ENCODE results near the gene EFHC1. TPM values are rescaled to one million over a fixed set of nuclear protein-coding genes. Genes with fewer than 3 reads are reported as not detected.
A peak's percentile ranks its signal among the peaks of the same experiment; 100 is the strongest.

The EFHC1 gene
- total and polyA plus RNA-seq, 2 of the 13 experiments (the other 11 are each of a cell fraction or from before 2014, with no cell fraction given) = 23.4 to 29.5 TPM

DNA sequence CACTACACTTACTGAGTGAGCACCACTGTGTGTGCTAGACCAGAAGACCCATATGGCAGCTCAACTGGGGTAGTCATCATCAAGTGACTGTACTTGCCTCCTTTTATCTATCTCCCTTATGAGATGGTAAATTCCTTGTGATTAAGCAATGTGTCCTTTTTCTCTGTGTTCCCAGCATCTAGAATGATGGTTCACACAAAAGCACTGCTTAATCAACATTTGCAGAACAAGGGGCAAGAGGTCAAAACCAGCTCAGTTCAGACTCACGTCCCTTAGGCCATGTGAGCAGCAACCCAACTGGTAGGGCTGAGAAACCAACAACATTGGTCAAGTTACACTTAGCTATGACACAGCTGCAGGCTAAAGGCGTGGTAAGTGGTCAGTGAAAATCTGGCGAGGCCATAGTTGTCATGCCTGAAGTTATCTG is 146.7 kb downstream of the EFHC1 start (continued):
- TF ChIP-seq, protein P1, sequence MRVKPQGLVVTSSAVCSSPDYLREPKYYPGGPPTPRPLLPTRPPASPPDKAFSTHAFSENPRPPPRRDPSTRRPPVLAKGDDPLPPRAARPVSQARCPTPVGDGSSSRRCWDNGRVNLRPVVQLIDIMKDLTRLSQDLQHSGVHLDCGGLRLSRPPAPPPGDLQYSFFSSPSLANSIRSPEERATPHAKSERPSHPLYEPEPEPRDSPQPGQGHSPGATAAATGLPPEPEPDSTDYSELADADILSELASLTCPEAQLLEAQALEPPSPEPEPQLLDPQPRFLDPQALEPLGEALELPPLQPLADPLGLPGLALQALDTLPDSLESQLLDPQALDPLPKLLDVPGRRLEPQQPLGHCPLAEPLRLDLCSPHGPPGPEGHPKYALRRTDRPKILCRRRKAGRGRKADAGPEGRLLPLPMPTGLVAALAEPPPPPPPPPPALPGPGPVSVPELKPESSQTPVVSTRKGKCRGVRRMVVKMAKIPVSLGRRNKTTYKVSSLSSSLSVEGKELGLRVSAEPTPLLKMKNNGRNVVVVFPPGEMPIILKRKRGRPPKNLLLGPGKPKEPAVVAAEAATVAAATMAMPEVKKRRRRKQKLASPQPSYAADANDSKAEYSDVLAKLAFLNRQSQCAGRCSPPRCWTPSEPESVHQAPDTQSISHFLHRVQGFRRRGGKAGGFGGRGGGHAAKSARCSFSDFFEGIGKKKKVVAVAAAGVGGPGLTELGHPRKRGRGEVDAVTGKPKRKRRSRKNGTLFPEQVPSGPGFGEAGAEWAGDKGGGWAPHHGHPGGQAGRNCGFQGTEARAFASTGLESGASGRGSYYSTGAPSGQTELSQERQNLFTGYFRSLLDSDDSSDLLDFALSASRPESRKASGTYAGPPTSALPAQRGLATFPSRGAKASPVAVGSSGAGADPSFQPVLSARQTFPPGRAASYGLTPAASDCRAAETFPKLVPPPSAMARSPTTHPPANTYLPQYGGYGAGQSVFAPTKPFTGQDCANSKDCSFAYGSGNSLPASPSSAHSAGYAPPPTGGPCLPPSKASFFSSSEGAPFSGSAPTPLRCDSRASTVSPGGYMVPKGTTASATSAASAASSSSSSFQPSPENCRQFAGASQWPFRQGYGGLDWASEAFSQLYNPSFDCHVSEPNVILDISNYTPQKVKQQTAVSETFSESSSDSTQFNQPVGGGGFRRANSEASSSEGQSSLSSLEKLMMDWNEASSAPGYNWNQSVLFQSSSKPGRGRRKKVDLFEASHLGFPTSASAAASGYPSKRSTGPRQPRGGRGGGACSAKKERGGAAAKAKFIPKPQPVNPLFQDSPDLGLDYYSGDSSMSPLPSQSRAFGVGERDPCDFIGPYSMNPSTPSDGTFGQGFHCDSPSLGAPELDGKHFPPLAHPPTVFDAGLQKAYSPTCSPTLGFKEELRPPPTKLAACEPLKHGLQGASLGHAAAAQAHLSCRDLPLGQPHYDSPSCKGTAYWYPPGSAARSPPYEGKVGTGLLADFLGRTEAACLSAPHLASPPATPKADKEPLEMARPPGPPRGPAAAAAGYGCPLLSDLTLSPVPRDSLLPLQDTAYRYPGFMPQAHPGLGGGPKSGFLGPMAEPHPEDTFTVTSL (CRISPR knock-in tag; IDR thresholded peaks at IDR 0.05; ENCODE audit: borderline replicate concordance) = no peak
- TF ChIP-seq POGZ (CRISPR knock-in tag; IDR thresholded peaks at IDR 0.05) (peak; percentile 38; the same call in 1 of the 2 replicates), ZNF251 (CRISPR knock-in tag; IDR thresholded peaks at IDR 0.05) (no peak), GPN1 (CRISPR knock-in tag; IDR thresholded peaks at IDR 0.05; ENCODE audit: borderline replicate concordance) (no peak), FOXJ3 (CRISPR knock-in tag; IDR thresholded peaks at IDR 0.05; ENCODE audit: borderline replicate concordance) (no peak), ZNF724P (CRISPR knock-in tag; IDR thresholded peaks at IDR 0.05; ENCODE audit: borderline replicate concordance) (no peak), SNAPC2 (CRISPR knock-in tag; IDR thresholded peaks at IDR 0.05) (no peak), SUZ12 (IDR thresholded peaks at IDR 0.05; ENCODE audit: low read depth, low read length) (no peak), FOSL1 (CRISPR knock-in tag; IDR thresholded peaks at IDR 0.05; ENCODE audit: borderline replicate concordance) (no peak), NR2F6 (IDR thresholded peaks at IDR 0.05) (peak; percentile 84), NR2F6 (CRISPR knock-in tag; IDR thresholded peaks at IDR 0.05) (peak; percentile 54; the same call in 1 of the 2 replicates)
- TF ChIP-seq, protein P2, sequence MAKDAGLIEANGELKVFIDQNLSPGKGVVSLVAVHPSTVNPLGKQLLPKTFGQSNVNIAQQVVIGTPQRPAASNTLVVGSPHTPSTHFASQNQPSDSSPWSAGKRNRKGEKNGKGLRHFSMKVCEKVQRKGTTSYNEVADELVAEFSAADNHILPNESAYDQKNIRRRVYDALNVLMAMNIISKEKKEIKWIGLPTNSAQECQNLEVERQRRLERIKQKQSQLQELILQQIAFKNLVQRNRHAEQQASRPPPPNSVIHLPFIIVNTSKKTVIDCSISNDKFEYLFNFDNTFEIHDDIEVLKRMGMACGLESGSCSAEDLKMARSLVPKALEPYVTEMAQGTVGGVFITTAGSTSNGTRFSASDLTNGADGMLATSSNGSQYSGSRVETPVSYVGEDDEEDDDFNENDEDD (CRISPR knock-in tag; IDR thresholded peaks at IDR 0.05; ENCODE audit: borderline replicate concordance) = no peak
- TF ChIP-seq, protein P3, sequence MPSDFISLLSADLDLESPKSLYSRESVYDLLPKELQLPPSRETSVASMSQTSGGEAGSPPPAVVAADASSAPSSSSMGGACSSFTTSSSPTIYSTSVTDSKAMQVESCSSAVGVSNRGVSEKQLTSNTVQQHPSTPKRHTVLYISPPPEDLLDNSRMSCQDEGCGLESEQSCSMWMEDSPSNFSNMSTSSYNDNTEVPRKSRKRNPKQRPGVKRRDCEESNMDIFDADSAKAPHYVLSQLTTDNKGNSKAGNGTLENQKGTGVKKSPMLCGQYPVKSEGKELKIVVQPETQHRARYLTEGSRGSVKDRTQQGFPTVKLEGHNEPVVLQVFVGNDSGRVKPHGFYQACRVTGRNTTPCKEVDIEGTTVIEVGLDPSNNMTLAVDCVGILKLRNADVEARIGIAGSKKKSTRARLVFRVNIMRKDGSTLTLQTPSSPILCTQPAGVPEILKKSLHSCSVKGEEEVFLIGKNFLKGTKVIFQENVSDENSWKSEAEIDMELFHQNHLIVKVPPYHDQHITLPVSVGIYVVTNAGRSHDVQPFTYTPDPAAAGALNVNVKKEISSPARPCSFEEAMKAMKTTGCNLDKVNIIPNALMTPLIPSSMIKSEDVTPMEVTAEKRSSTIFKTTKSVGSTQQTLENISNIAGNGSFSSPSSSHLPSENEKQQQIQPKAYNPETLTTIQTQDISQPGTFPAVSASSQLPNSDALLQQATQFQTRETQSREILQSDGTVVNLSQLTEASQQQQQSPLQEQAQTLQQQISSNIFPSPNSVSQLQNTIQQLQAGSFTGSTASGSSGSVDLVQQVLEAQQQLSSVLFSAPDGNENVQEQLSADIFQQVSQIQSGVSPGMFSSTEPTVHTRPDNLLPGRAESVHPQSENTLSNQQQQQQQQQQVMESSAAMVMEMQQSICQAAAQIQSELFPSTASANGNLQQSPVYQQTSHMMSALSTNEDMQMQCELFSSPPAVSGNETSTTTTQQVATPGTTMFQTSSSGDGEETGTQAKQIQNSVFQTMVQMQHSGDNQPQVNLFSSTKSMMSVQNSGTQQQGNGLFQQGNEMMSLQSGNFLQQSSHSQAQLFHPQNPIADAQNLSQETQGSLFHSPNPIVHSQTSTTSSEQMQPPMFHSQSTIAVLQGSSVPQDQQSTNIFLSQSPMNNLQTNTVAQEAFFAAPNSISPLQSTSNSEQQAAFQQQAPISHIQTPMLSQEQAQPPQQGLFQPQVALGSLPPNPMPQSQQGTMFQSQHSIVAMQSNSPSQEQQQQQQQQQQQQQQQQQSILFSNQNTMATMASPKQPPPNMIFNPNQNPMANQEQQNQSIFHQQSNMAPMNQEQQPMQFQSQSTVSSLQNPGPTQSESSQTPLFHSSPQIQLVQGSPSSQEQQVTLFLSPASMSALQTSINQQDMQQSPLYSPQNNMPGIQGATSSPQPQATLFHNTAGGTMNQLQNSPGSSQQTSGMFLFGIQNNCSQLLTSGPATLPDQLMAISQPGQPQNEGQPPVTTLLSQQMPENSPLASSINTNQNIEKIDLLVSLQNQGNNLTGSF (CRISPR knock-in tag; IDR thresholded peaks at IDR 0.05) = no peak
- TF ChIP-seq, protein P4, sequence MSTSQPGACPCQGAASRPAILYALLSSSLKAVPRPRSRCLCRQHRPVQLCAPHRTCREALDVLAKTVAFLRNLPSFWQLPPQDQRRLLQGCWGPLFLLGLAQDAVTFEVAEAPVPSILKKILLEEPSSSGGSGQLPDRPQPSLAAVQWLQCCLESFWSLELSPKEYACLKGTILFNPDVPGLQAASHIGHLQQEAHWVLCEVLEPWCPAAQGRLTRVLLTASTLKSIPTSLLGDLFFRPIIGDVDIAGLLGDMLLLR (CRISPR knock-in tag; IDR thresholded peaks at IDR 0.05) = no peak
- TF ChIP-seq, protein P5, sequence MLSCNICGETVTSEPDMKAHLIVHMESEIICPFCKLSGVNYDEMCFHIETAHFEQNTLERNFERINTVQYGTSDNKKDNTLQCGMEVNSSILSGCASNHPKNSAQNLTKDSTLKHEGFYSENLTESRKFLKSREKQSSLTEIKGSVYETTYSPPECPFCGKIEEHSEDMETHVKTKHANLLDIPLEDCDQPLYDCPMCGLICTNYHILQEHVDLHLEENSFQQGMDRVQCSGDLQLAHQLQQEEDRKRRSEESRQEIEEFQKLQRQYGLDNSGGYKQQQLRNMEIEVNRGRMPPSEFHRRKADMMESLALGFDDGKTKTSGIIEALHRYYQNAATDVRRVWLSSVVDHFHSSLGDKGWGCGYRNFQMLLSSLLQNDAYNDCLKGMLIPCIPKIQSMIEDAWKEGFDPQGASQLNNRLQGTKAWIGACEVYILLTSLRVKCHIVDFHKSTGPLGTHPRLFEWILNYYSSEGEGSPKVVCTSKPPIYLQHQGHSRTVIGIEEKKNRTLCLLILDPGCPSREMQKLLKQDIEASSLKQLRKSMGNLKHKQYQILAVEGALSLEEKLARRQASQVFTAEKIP (CRISPR knock-in tag; IDR thresholded peaks at IDR 0.05; ENCODE audit: borderline replicate concordance) = no peak
